Uterus (tissue), 4 donors: ENCODE results near the gene JCHAIN. TPM values are rescaled to one million over a fixed set of nuclear protein-coding genes. Genes with fewer than 3 reads are reported as not detected.
A peak's percentile ranks its signal among the peaks of the same experiment; 100 is the strongest.
"Not testable (repeated sequence)": the region's sequence is repeated elsewhere in the genome, so short reads cannot be mapped to it uniquely, and the experiment has no call there.

ENCODE experiments used
- DNase-seq, 2 donors: peaks; one replicate each; pipeline ENCODE4 v3.0.0-alpha.2; 2019 to 2020
- H3K27ac ChIP-seq, 2 donors: fragments of 200-600 bp; sonication (generic); 1 replicate in 1 of 2; 2 replicates in 1 of 2; pipeline ENCODE4 v1.5.1; 2016 to 2018
- H3K27me3 ChIP-seq, 2 donors: fragments of 200-600 bp; sonication (generic); one replicate each; pipeline ENCODE4 v1.5.1; 2018 to 2019; ENCODE audit warnings: control low read depth in 1 of 2
- H3K36me3 ChIP-seq, 2 donors: fragments of 200-600 bp; sonication (generic); one replicate each; pipeline ENCODE4 v1.5.1; 2019; ENCODE audit warnings: control low read depth in 1 of 2
- H3K4me1 ChIP-seq, 2 donors: fragments of 200-600 bp; sonication (generic); one replicate each; pipeline ENCODE4 v1.5.1; 2018 to 2019; ENCODE audit warnings: control low read depth in 1 of 2
- H3K4me3 ChIP-seq, 2 donors: fragments of 200-600 bp; sonication (generic); 1 replicate in 1 of 2; 2 replicates in 1 of 2; pipeline ENCODE4 v1.5.1; 2018 to 2019; ENCODE audit warnings: mild to moderate bottlenecking in 1 of 2
- H3K9me3 ChIP-seq, 2 donors: fragments of 200-600 bp; sonication (generic); one replicate each; pipeline ENCODE4 v1.5.1; 2019; ENCODE audit warnings: control low read depth in 1 of 2
- POLR2A ChIP-seq, 2 donors: fragments of 450-650 bp; IDR thresholded peaks; one replicate each; pipeline ENCODE4 v1.6.1; 2016; ENCODE audit warnings: antibody characterized with exemption in 2 of 2, mild to moderate bottlenecking in 1 of 2, moderate library complexity in 1 of 2
- intact Hi-C: fragments of 100-400 bp; cut with DNase I; formaldehyde crosslinking; loops from one replicate; pipeline ENCODE4 v1.15.1; 2023; ENCODE audit warnings: low total_unique reads
- total RNA-seq, 4 donors: library from RNA; depleted of rRNA in 3 of 4; stranded (reverse); fragments of >200 nt in 3 of 4; gene quantifications; one replicate each; pipeline versions ENCODE4 v1.1.0 to v1.2.4, GENCODE V29; 2014 to 2023
- TF ChIP-seq, protein P1 (sequence below), 4 experiments: fragments of 200-600 bp in 2 of 4; fragments of 450-650 bp in 2 of 4; sonication (generic) in 2 of 4; IDR thresholded peaks; one replicate each; pipeline ENCODE4 v1.5.1; 2016 to 2019; ENCODE audit warnings: antibody characterized with exemption in 4 of 4, mild to moderate bottlenecking in 2 of 4, moderate library complexity in 1 of 4
- donor health status: DM: yes; HTN: yes; CAD: no.

Gene JCHAIN
- total RNA-seq, 4 donors from 2014 or later, result 4.9 to 12.7 (median 6.2) TPM

GRCh38 chr4:70670332-70671014, 4.2 kb upstream of the JCHAIN start:
- Histone ChIP-seq H3K36me3 (no peaks in the 10 kb centered on the region), H3K4me3 (no peak overlapping the region), H3K27ac (no peak overlapping the region), H3K27me3 (no peaks in the 10 kb centered on the region), H3K4me1 (no peaks in the 10 kb centered on the region), H3K9me3 (no peaks in the 10 kb centered on the region)
- no peak for DNase-seq
- no peak for TF ChIP-seq POLR2A (IDR thresholded peaks at IDR 0.05)
- TF ChIP-seq, protein P1, sequence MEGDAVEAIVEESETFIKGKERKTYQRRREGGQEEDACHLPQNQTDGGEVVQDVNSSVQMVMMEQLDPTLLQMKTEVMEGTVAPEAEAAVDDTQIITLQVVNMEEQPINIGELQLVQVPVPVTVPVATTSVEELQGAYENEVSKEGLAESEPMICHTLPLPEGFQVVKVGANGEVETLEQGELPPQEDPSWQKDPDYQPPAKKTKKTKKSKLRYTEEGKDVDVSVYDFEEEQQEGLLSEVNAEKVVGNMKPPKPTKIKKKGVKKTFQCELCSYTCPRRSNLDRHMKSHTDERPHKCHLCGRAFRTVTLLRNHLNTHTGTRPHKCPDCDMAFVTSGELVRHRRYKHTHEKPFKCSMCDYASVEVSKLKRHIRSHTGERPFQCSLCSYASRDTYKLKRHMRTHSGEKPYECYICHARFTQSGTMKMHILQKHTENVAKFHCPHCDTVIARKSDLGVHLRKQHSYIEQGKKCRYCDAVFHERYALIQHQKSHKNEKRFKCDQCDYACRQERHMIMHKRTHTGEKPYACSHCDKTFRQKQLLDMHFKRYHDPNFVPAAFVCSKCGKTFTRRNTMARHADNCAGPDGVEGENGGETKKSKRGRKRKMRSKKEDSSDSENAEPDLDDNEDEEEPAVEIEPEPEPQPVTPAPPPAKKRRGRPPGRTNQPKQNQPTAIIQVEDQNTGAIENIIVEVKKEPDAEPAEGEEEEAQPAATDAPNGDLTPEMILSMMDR (IDR thresholded peaks at IDR 0.05), result no peak
- intact Hi-C loops, result no loop called here

DNA sequence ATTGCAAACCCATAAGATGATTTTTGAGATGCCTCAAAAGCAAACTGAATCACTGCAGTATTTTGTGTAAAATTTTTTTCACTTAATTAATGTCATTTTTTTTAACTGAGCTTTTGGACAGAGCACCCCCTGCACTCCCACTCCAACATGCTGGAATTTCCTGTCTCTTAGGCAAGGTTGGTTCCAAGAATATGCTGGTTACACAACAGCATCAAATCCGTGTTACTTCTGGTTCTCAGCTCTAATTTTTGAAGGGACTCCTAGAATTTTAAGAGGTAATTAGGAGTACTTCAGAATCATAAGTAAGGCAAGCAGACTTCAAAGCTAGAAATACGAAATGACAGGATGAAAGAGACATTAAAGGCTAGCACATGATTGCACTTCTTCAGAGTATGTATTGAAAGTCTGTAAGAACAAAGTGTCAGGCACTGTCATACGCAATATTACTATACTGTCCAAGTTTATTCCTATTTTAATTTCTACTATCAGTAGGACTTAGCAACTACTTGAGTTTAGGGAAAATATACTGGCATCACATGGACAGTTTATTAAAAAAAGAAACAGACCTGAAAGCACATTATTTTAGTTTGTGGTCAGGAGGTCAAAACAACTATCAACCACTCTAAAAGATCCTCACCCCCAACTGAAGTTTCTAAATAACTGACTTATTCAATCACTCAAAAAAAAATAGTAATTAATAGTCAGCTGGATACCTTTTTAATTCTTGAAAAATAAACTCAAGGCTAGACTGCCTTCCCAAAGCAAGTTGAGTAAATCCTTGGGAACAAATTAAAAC, 1.6 kb upstream of the JCHAIN start:
- DNase-seq, result no peak
- Histone ChIP-seq H3K27ac (peak overlapping the region; percentile 45 to 48), H3K36me3 (no peaks in the 10 kb centered on the region), H3K9me3 (no peaks in the 10 kb centered on the region), H3K4me1 (no peaks in the 10 kb centered on the region), H3K27me3 (no peaks in the 10 kb centered on the region), H3K4me3 (no peak overlapping the region)
- TF ChIP-seq, protein P1 (IDR thresholded peaks at IDR 0.05), result no peak
- no peak for TF ChIP-seq POLR2A (IDR thresholded peaks at IDR 0.05)
- intact Hi-C loops, result no loop called here

- H3K36me3 ChIP-seq, H3K4me3 ChIP-seq, DNase-seq, H3K9me3 ChIP-seq, H3K4me1 ChIP-seq, H3K27me3 ChIP-seq, H3K27ac ChIP-seq, intact Hi-C loops: not testable (repeated sequence)
Measured at GRCh38 chr4:70661309-70661922, 4.9 kb downstream of the JCHAIN start.

- DNase-seq, result no peak
- TF ChIP-seq POLR2A (IDR thresholded peaks at IDR 0.05), result no peak
- TF ChIP-seq, protein P1 (IDR thresholded peaks at IDR 0.05), result no peak
- Histone ChIP-seq H3K27me3 (no peaks in the 10 kb centered on the region), H3K4me1 (no peaks in the 10 kb centered on the region), H3K27ac (no peak overlapping the region), H3K9me3 (no peaks in the 10 kb centered on the region), H3K4me3 (no peak overlapping the region), H3K36me3 (no peaks in the 10 kb centered on the region)
- intact Hi-C loops, result no loop called here
Measured at GRCh38 chr4:70660106-70660505, 6.2 kb downstream of the JCHAIN start.

GRCh38 chr4:70658418-70658817, 7.9 kb downstream of the JCHAIN start:
- intact Hi-C loops, result loop anchor here (10.0 kb wide), 1 partner anchor 356 kb away; no protein-coding TSS in a partner anchor
- DNase-seq, result no peak
- H3K27ac ChIP-seq, result no peak overlapping the region
- H3K4me3 ChIP-seq, result no peak overlapping the region
- TF ChIP-seq, protein P1 (IDR thresholded peaks at IDR 0.05), result no peak
- TF ChIP-seq POLR2A (IDR thresholded peaks at IDR 0.05), result no peak
- no peaks in the 10 kb centered on the region for H3K9me3 ChIP-seq
- H3K36me3 ChIP-seq, result no peaks in the 10 kb centered on the region
- no peaks in the 10 kb centered on the region for H3K27me3 ChIP-seq
- H3K4me1 ChIP-seq, result no peaks in the 10 kb centered on the region
